ENCODE measurements around the gene OR2T2.
"Not testable (repeated sequence)": the region's sequence is repeated elsewhere in the genome, so short reads cannot be mapped to it uniquely, and the experiment has no call there.

Gene OR2T2
- total RNA-seq, result 0 reads per million in 2 donors

DNA sequence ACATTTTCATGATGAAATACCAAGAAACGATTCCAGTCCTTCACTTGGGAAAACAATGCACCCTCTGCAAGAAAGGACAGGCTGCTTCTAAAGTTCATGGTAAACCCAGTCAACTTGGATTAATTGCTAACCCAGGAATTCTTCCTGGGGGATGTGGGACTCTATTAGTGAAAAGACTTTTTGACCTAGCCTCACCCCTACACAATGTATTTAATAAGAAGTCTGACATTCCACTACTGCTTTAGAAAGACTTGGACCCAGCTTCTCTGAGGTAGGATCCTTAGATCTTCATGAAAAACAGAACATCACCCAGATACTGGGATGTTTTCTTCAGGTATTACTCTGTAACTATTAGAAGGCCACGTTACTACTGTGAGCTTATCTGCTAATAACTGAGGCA lies at the start of gene OR2T2:
OR2T2 (plus strand) TSS at position 239 of the 400 bp plus-strand sequence. CDS start 7,161 bp downstream, outside the sequence.
- not testable (repeated sequence) for DNase-seq

DNA sequence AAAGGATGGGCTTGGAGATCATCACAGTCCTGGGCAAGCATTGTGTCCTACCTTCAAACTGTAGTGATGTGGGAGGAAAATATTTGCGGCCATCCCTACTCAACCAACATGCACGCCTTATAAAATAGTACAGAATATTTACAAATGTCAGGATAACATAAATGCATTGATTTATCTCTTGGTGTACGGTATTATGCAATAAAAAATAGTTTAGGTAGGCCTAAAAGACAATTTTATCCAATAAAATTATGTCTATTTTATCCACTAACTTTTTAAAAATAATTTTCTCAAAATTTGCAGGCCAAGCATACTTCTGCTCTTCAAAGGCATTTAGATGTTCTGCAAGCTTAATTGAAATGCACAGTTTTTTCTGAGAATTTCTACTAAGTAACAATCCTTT lies 42.7 kb upstream of the OR2T2 start, which contains the start of gene OR2T1:
OR2T1 (plus strand) TSS at position 301 of the 400 bp plus-strand sequence. CDS start 3,100 bp downstream, outside the sequence.
- no peak for DNase-seq

- peak in 1 of 5 experiments; percentile 48 for DNase-seq
These were observed 41.4 kb upstream of the OR2T2 start for GRCh38 chr1:248404024-248404423.

DNA sequence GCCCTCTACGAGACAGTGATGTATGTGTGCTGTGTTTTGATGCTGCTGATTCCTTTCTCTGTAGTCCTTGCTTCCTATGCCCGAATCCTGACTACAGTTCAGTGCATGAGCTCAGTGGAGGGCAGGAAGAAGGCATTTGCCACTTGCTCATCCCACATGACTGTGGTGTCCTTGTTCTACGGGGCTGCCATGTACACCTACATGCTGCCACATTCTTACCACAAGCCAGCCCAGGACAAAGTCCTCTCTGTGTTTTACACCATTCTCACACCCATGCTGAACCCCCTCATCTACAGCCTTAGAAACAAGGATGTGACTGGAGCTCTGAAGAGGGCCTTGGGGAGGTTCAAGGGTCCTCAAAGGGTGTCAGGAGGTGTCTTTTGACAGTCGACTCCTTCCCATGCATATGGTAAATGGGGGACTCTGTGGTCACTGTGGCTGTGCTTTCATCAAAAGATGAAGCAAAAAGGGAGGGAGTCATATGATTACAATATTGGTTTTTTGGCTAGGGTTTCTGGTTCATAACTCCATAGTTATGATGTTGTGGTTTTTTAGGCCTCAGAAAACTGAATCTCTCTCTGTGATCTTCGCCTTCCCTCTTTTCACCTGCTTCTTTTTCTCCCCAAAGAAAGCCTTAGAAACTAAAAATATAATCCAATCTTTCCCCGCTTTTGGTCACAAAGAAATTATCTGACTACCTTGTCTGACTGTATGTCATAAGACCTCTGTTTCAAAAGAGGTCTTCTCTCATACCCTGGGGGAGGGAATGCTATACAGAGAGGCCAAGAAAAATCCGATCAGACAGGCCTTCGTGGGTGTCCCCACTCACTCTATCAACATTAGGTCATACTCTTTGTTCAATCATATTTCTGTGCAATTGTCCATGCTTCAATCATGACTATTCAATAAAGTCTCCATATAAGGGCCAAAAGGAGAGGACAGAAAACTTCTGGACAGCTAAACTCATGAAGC lies 38.4 kb upstream of the OR2T2 start:
- peak in 1 of 5 experiments; percentile 29 for DNase-seq

- DNase-seq, result no peak
These were observed 29.2 kb upstream of the OR2T2 start for GRCh38 chr1:248416226-248416625.

- peak in 1 of 5 experiments; percentile 5 for DNase-seq
These were observed 27.6 kb upstream of the OR2T2 start for GRCh38 chr1:248417854-248418253.

DNA sequence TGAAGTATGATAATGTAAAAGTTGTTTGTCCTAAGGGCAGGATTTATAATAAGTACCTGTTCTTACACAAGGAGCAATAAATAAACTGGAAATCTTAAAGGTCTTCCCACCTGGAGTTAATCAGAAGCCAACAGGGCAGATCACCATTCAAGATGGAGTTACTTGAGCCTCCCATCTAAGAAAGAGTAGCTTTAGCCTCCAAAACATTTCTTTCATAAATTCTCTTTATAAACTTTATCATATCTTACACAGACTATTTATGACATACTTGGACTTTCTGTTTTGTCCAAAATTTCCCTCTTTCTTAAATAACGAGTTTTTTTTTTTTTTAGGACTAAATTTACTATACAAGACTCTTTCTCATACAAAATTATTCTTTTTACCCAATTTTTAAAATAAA lies 24.1 kb upstream of the OR2T2 start:
- peak in 1 of 5 experiments; percentile 2 for DNase-seq

GRCh38 chr1:248427526-248428191 lies 17.8 kb upstream of the OR2T2 start:
- DNase-seq, result not testable (repeated sequence)

DNA sequence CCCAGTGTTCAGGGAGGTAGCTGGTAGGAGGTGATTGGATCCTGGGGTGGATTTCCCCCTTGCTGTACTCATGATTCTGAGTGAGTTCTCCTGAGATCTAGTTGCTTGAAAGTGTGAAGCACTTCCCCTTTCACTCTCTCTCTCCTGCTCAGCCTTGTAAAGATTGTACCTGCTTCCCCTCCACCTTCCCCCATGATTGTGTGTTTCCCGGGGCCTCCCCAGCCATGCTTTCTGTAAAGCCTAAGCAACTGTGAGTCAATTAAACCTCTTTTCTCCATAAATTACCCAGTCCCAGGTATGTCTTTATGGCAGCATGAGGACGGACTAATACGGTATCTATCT lies 17.3 kb upstream of the OR2T2 start:
- DNase-seq, result not testable (repeated sequence)

DNA sequence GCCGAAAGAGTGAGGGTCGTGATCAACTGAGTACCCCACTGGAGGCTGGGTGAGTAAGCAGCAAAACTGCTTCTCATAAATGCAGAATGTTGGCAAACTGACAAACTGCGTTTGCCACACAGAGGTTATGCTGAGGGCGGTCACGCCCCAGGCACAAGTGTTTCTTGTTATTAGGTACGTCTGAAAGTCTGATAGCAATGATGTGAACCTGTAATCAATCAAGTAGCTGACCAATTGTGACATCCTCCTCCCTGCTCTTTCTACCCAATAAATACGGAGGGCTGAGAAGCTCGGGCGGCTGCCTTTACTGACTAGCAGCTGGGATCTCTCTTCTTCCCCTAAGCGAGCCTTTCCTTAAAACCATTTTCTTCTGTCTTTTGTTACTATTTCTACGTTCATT lies 13.8 kb upstream of the OR2T2 start:
- not testable (repeated sequence) for DNase-seq

DNA sequence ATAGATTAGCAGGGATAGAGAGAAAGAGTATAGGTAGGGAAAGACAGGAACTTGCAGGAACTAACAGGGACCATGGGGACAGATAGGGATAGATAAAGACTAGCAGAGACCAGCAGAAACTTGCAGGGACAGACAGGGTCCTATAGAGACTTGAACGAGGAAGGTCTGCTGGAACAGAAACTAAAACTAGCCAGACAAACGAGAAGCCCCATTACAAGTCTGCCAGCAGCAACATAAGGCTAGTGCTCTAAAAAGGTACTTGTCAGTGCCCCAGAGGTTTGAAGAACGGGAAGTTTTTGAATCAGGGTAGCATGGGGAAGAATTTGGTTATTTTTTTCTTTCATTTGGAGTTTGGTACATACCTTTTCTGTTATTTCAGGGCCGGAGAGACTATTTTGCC lies 13.2 kb upstream of the OR2T2 start:
- not testable (repeated sequence) for DNase-seq

DNA sequence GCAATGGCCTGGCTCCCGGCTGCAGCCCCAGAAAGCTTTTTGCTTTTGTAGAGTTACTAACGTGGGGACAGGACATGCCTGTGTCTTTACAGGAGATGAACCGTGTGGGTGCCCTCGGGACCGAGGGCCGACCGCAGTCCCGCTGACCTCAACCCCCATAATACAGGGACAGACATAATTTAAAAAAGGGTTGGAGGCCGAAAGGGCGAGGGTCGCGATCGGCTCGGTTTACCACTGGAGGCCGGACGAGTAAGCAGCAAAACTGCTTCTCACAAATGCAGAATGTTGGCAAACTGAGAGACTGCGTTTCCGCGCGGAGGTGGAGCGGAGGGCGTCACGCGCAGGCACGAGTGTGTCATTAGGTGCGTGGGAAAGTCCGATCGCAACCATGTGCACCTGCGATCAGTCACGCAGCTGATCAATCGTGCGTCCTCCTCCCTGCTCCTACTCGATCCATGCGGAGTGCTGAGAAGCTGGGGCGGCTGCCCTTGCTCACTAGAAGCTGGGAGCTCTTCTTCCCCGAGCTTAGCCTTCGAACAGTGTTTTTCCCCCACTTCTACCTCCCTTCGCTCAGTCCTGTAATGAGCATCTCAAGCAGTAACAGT lies 11.5 kb upstream of the OR2T2 start:
- not testable (repeated sequence) for DNase-seq

- not testable (repeated sequence) for DNase-seq
These were observed 10.5 kb upstream of the OR2T2 start for GRCh38 chr1:248434913-248435312.

GRCh38 chr1:248436303-248436702 lies 9.1 kb upstream of the OR2T2 start:
- not testable (repeated sequence) for DNase-seq

DNA sequence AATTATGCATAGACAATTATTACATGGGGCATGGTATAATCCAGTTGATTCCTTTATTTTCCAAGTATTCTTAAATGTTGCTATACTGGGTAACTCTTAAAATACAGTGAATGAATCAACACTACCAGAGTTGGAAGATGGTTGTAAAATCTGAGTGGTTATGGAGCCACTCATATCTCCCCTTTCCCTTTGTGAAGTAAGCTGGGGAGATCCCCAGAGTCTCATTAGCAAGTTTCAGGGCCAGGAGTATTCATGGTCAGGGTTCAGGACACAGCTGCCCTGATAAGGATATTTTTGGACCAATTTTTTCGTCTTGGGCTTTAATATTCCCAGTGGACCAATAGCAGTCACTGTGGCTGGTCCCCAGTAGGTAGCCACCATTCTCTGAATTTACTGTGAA lies 6.8 kb upstream of the OR2T2 start:
- not testable (repeated sequence) for DNase-seq

- not testable (repeated sequence) for DNase-seq
These were observed 6.2 kb upstream of the OR2T2 start for GRCh38 chr1:248439283-248439682.

DNA sequence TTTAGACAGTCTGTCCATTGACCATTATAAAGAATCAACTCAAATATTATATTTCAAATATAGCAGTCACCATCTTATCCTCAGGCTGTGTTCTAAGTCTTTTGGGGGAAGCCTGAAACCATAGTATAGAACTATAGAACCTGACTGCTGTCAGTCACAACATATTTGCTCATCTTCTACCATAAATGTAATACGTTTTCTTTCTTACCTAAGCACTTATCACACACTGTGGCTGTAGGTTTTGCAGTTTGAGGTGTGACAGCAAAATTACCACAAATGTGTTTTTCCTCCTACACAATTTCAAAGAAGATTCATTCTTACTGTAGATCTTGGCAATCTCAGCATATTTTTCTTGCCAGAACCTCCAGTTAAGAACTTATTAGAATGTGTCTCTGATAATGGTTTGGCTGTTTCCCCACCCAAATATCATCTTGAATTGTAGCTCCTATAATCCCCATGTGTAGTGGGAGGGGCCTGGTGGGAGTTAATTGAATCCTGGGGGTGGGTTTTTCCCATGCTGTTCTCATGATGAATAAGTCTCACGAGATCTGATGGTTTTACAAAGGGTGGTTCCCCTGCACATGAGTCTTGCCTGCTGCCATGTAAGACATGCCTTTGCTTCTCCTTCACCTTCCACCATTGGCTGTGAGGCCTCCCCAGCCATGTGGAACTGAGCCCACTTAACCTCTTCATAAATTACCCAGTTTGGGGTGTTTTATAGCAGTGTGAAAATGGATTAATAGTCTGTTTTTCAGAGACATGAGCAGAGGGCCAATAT lies 2.7 kb upstream of the OR2T2 start:
- DNase-seq, result not testable (repeated sequence)

DNA sequence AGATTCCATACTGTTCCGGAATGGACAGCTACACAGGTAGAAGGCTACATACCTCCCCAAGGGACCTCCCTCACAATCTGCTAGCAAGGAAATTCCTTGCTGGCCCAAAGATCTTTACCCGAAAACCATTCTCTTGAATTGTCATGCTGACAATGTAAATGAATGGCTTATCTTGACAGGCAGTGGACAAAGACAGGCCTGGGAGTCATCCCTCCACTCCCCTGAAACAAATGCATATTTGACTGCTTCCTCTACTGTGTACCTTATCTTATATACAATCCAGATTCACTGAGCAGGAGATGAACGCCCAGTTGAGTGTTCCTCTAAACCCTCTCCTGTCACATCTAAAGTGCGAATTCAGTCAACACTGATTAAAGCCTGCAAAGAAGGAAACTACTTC lies 834 bp upstream of the OR2T2 start:
- DNase-seq, result not testable (repeated sequence)

- DNase-seq, result not testable (repeated sequence)
These were observed 3.1 kb downstream of the OR2T2 start for GRCh38 chr1:248448409-248449074.

DNA sequence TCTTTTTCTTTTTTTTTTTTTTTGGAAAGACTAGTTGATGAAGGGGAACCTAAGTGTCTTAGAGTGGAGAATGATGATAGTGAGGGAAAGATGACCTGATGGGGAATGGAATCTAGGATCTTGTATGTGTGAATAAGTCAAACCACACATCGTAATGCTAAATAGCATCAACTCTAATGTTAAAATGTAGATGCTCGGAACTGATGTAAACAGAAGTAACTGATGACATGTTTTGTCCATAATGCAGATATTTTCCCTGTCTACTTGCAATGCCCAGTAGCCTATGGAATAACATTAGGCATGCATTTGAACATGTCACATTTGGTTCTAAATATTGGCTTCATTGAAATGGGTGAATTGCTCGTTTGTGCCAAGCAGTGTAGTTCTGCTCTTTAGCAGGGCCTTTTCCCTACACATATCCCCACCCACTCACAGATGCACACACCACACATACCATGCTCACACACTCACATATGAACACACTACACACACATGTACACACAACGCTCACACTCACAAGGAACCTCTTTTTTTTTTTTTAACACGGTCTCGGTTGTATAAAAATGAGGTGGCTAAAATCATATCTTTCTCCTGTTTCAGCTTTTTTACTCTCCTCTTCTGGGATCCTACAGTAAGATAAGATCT lies 4.5 kb downstream of the OR2T2 start:
- DNase-seq, result not testable (repeated sequence)

Data from T-helper 2 cell (primary cell).